NCI-H82 (cell line): ENCODE measurements around the gene LAMTOR5.
A peak's percentile ranks its signal among the peaks of the same experiment; 100 is the strongest.
"Not testable (repeated sequence)": the region's sequence is repeated elsewhere in the genome, so short reads cannot be mapped to it uniquely, and the experiment has no call there.

Experiments
- DNase-seq: peaks from one replicate; lab custom pipeline; 2025; lab: John Stamatoyannopoulos, UW

The LAMTOR5 gene

GRCh38 chr1:110407260-110408210 is at the start of gene LAMTOR5:
Gene LAMTOR5, minus strand, starts transcription at chr1:110407694. Its CDS starts 74 bp downstream, at chr1:110407620.
- peak; percentile 93 for DNase-seq

DNA sequence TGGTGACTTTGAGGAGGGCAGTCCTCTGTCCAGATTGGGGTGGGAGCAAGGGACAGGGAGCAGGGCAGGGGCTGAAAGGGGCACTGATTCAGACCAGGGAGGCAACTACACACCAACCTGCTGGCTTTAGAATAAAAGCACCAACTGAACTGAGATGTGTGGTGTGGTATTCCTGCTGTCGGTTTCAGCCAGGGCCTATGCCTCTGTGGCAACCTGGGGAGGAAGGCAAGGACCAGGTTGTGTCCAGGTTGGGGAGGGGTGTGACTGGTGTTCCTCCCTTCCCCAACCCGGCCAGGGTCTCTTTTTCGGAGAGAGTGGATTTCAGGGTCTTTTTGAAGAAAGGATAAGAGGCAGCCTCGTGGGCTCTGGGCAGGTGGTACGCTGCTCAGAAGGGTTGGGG is 49.7 kb upstream of the LAMTOR5 start:
- no peak for DNase-seq

- DNase-seq: no peak
Observed at GRCh38 chr1:110455151-110455550, 47.7 kb upstream of the LAMTOR5 start.

GRCh38 chr1:110454328-110454727 is 46.8 kb upstream of the LAMTOR5 start:
- DNase-seq: no peak

GRCh38 chr1:110453829-110454228 is 46.3 kb upstream of the LAMTOR5 start:
- no peak for DNase-seq

DNA sequence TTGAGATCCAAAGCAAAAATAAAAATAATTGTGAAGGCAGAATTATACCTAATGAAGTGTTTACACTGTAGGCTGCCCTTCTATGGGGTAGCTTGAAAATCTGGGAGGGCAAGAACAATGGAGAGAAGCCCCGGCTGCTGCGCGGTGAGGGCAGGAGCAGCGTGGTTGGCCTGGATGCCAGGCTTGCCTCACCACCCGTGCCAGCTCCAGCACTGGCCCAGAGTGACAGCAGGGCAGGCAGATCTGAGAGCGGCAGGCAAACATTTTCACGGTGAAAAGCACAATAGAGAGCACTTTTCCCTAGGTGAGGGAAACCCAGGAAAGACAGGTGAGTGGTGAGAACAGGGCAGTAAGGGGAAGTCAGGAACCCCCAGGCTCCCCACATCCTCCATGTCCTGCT is 44.8 kb upstream of the LAMTOR5 start:
- DNase-seq: no peak

- DNase-seq: peak; percentile 30
Observed at GRCh38 chr1:110450929-110451328, 43.4 kb upstream of the LAMTOR5 start, which contains the start of gene PROK1. Gene PROK1, plus strand, starts transcription at chr1:110451149. Its CDS starts 68 bp downstream, at chr1:110451217.

- no peak for DNase-seq
Observed at GRCh38 chr1:110449661-110450651, 42.5 kb upstream of the LAMTOR5 start.

- no peak for DNase-seq
Observed at GRCh38 chr1:110444561-110444960, 37.1 kb upstream of the LAMTOR5 start.

DNA sequence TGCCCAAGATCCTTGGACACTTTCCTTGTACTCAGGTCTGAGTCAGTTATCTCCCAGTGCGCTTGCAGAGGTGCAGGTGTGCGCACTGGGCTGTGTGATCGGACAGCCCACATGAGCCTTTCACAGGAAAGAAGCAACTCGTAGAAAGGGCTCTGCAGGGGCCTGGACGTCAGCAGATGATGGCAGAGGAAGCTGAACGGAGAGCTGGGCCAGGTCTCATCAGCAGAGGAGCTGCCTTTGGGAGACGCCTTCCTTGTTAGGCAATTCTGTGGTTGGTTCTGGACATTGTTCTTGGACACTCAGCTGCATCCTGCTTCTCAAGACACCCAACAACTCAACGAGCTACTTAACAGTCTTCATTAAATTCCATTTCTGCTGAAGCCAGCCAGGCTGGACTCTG is 36.0 kb upstream of the LAMTOR5 start:
- no peak for DNase-seq

- no peak for DNase-seq
Observed at GRCh38 chr1:110441888-110442287, 34.4 kb upstream of the LAMTOR5 start.

DNA sequence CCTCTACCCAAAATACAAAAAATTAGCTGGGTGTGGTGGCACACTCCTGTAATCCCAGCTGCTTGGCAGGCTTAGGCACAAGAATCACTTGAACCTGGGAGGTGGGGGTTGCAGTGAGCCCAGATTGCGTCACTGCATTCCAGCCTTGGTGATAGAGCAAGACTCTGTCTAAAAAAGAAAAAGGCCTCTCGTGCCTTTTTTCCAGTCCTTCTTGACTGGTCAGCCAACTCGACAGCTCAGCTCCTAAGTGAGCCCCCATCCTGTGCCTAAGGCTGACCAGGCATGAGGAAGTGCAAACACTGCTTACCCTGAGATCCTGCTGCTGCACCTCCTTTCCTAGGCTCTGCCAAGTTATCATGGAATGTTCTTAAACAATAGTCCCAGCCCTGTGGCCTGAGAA is 33.4 kb upstream of the LAMTOR5 start:
- no peak for DNase-seq

GRCh38 chr1:110439873-110440272 is 32.4 kb upstream of the LAMTOR5 start:
- not testable (repeated sequence) for DNase-seq

- no peak for DNase-seq
Observed at GRCh38 chr1:110438893-110439292, 31.4 kb upstream of the LAMTOR5 start.

- DNase-seq: not testable (repeated sequence)
Observed at GRCh38 chr1:110437645-110438299, 30.3 kb upstream of the LAMTOR5 start.

- DNase-seq: no peak
Observed at GRCh38 chr1:110436635-110437034, 29.1 kb upstream of the LAMTOR5 start.

DNA sequence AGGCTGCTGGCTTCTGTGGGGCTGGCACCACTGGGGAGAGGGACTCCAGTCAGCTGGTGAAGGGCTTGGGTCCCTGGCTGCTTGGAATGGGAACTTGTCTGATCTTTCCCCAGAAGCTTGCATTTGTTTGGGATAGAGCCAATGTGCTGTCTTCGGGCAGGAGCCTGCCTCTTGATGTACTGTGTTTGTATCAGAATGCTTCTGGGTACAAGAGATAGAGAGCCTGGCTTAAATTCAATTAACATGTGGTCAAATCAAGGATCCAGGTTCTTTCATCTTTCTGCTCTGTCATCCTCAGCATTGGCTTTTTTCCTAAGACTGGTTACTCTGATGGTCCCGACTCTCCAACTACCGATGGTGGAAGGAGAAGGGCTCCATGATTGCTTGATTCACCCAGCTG is 27.5 kb upstream of the LAMTOR5 start:
- DNase-seq: no peak

GRCh38 chr1:110433803-110434202 is 26.3 kb upstream of the LAMTOR5 start:
- DNase-seq: peak; percentile 39

GRCh38 chr1:110433213-110433612 is 25.7 kb upstream of the LAMTOR5 start:
- DNase-seq: no peak

GRCh38 chr1:110430901-110431300 is 23.4 kb upstream of the LAMTOR5 start:
- no peak for DNase-seq

- DNase-seq: no peak
Observed at GRCh38 chr1:110430366-110430765, 22.9 kb upstream of the LAMTOR5 start.

GRCh38 chr1:110428946-110429345 is 21.5 kb upstream of the LAMTOR5 start:
- no peak for DNase-seq
